GM12878 (cell line): Measurements from ENCODE around the gene OR7C2. TPM values are rescaled to one million over a fixed set of nuclear protein-coding genes. Genes with fewer than 3 reads are reported as not detected.

ENCODE experiments used
- ATAC-seq: fragments of 200-7000 bp; cut with Tn5 transposase; 3 replicates; pipeline ENCODE4 v1.9.1; 2020; ENCODE audit warnings: mild to moderate bottlenecking, moderate library complexity
- BruUV-seq: library from RNA; stranded (reverse); fragments of 400-500 nt; replicated peaks from 2 replicates; lab custom pipeline; 2021; lab: Mats Ljungman, UMichigan
- CTCF ChIA-PET: fragments of 300-600 bp; sonication (Branson Sonifier 250); formaldehyde crosslinking; extraction: SDS; loops from one replicate; lab custom pipeline; 2021; ENCODE audit warnings: inconsistent platforms; lab: Yijun Ruan, JAX
- POLR2A ChIA-PET: fragments of 350-600 bp; formaldehyde crosslinking; extraction: SDS; loops from one replicate; lab custom pipeline; 2021; ENCODE audit warnings: inconsistent platforms; lab: Charles Lee
- RAD21 ChIA-PET: fragments of 300-600 bp; sonication (Branson Sonifier 250); formaldehyde crosslinking; loops from one replicate; lab custom pipeline; 2023; ENCODE audit warnings: antibody characterized with exemption; ENCODE audit not compliant: unreplicated experiment; lab: Charles Lee
- SMC1A ChIA-PET: fragments of 300-600 bp; sonication (Branson Sonifier 250); formaldehyde crosslinking; loops from one replicate; lab custom pipeline; 2023; ENCODE audit not compliant: unreplicated experiment, uncharacterized antibody; lab: Charles Lee
- DNase-seq: peaks from one replicate; pipeline ENCODE4 v3.0.0-alpha.2; 2011; ENCODE audit warnings: low read depth, low spot score
- FAIRE-seq: peaks from 3 replicates; lab custom pipeline; 2011; peaks lifted over from hg19 to GRCh38; lab: Jason Lieb, UNC
- H2AFZ ChIP-seq: 2 replicates; pipeline ENCODE4 v1.6.0; 2011; ENCODE audit warnings: low read depth, low read length, control low read depth; ENCODE audit not compliant: control insufficient read depth
- H3K27ac ChIP-seq: 2 replicates; pipeline ENCODE4 v1.5.1; 2011; ENCODE audit warnings: control low read depth; ENCODE audit not compliant: control insufficient read depth, insufficient read depth
- H3K27me3 ChIP-seq, 2 experiments: replicated peaks in 1 of 2; 2 replicates each; pipeline versions ENCODE4 v1.6.0 to v1.6.1; 2011; ENCODE audit warnings: low read length in 1 of 2; ENCODE audit not compliant: control insufficient read depth in 2 of 2, insufficient read depth in 2 of 2
- H3K36me3 ChIP-seq, 2 experiments: 2 replicates each; pipeline ENCODE4 v1.5.1; 2011; ENCODE audit warnings: low read length in 1 of 2; ENCODE audit not compliant: control insufficient read depth in 2 of 2, insufficient read depth in 2 of 2
- H3K4me1 ChIP-seq: 2 replicates; pipeline ENCODE4 v1.6.1; 2011; ENCODE audit warnings: mild to moderate bottlenecking, low read length, moderate library complexity, mixed read lengths; ENCODE audit not compliant: control insufficient read depth, insufficient read depth
- H3K4me2 ChIP-seq: 2 replicates; pipeline ENCODE4 v1.6.0; 2011; ENCODE audit warnings: control low read depth; ENCODE audit not compliant: control insufficient read depth, insufficient read depth
- H3K4me3 ChIP-seq: fragments of 200-600 bp; sonication (generic); 2 replicates; pipeline ENCODE4 v1.5.1; 2016
- H3K79me2 ChIP-seq: 2 replicates; pipeline ENCODE4 v1.6.0; 2011; ENCODE audit warnings: low read length; ENCODE audit not compliant: control insufficient read depth, insufficient read depth
- H3K9ac ChIP-seq: 2 replicates; pipeline ENCODE4 v1.8.0; 2011; ENCODE audit warnings: low read length, control low read depth, mixed read lengths; ENCODE audit not compliant: control insufficient read depth, insufficient read depth
- H3K9me3 ChIP-seq: replicated peaks from 3 replicates; pipeline ENCODE4 v1.5.1; 2011; ENCODE audit warnings: mild to moderate bottlenecking, low read length; ENCODE audit not compliant: control insufficient read depth, insufficient read depth
- H4K20me1 ChIP-seq: 2 replicates; pipeline ENCODE4 v1.6.0; 2011; ENCODE audit not compliant: control insufficient read depth, insufficient read depth
- BCLAF1 ChIP-seq: fragments of 450-650 bp; IDR thresholded peaks from 2 replicates; pipeline ENCODE4 v1.6.1; 2017; ENCODE audit warnings: antibody characterized with exemption, mild to moderate bottlenecking, moderate library complexity
- CUX1 ChIP-seq: IDR thresholded peaks from 2 replicates; pipeline ENCODE4 v1.6.1; 2012; ENCODE audit warnings: improper control_type of control experiment, low read depth, low read length; ENCODE audit not compliant: insufficient replicate concordance
- HDAC2 ChIP-seq: fragments of 200-600 bp; sonication (generic); IDR thresholded peaks from 2 replicates; pipeline ENCODE4 v1.6.1; 2017
- HDAC6 ChIP-seq: fragments of 200-600 bp; sonication (generic); IDR thresholded peaks from one replicate; pipeline ENCODE4 v1.8.0; 2017; ENCODE audit warnings: antibody characterized with exemption; ENCODE audit not compliant: unreplicated experiment
- LARP7 ChIP-seq: fragments of 450-650 bp; IDR thresholded peaks from 2 replicates; pipeline ENCODE4 v1.6.1; 2017; ENCODE audit warnings: mild to moderate bottlenecking
- MEF2A ChIP-seq: IDR thresholded peaks from 2 replicates; pipeline ENCODE4 v1.6.1; 2011; ENCODE audit warnings: low read depth, mild to moderate bottlenecking, low read length, moderate library complexity; ENCODE audit not compliant: insufficient read depth
- NRF1 ChIP-seq: conservative IDR thresholded peaks from 2 replicates; pipeline ENCODE4 v1.6.1; 2011; ENCODE audit warnings: mild to moderate bottlenecking, low read depth, low read length, improper control_type of control experiment
- RB1 ChIP-seq: fragments of 450-650 bp; formaldehyde crosslinking; IDR thresholded peaks from 2 replicates; pipeline ENCODE4 v1.6.1; 2017; ENCODE audit warnings: mild to moderate bottlenecking, borderline replicate concordance
- STAT3 ChIP-seq: IDR thresholded peaks from 2 replicates; pipeline ENCODE4 v1.6.1; 2011; ENCODE audit warnings: low read depth, low read length, improper control_type of control experiment
- USF2 ChIP-seq: IDR thresholded peaks from 2 replicates; pipeline ENCODE4 v1.6.1; 2011; ENCODE audit warnings: low read depth, low read length, improper control_type of control experiment, borderline replicate concordance
- ZNF24 ChIP-seq: fragments of 450-650 bp; IDR thresholded peaks from 2 replicates; pipeline ENCODE4 v1.6.1; 2017; ENCODE audit warnings: antibody characterized with exemption, mild to moderate bottlenecking
- ZNF622 ChIP-seq: fragments of 450-650 bp; IDR thresholded peaks from 2 replicates; pipeline ENCODE4 v1.6.1; 2017; ENCODE audit warnings: mild to moderate bottlenecking, inconsistent platforms
- WGBS: methylation state at CpG from one replicate; pipeline ENCODE4 v1.1.6; 2016; ENCODE audit warnings: low lambda C conversion rate; ENCODE audit not compliant: insufficient replicate concordance, insufficient coverage; ENCODE audit errors: missing lambda C conversion rate; 5-methylcytosine and 5-hydroxymethylcytosine counted together
- in situ Hi-C: fragments of 300-500 bp; cut with MboI; formaldehyde crosslinking; loops from 9 replicates; pipeline ENCODE4 v1.14.3; 2018; ENCODE audit warnings: mixed read lengths
- intact Hi-C: fragments of 100-400 bp; cut with micrococcal nuclease; formaldehyde crosslinking; loops from one replicate; pipeline ENCODE4 v1.14.2; 2022; ENCODE audit not compliant: unreplicated experiment
- polyA plus RNA-seq, 11 experiments: library from polyadenylated mRNA; depleted of rRNA in 4 of 11; unstranded in 6 of 11; stranded (reverse) in 5 of 11; fragments of >200 nt; fragmentation: Nextera tagmentation in 4 of 11; fragmentation: Illumina TruSeq in 1 of 11; extraction: Ambion mirVana in 4 of 11; extraction: Trizol in 1 of 11; gene quantifications; 1 replicate in 1 of 11; 2 replicates in 10 of 11; pipeline versions ENCODE4 v1.2.1 to v1.2.3, GENCODE V29; 2011 to 2016; ENCODE audit warnings: inconsistent platforms in 2 of 11, missing spikeins in 2 of 11, low read depth in 1 of 11
- total RNA-seq, 4 experiments: library from RNA; depleted of rRNA in 3 of 4; stranded (reverse); fragments of >200 nt in 3 of 4; fragmentation: Illumina TruSeq in 1 of 4; extraction: Trizol in 1 of 4; gene quantifications; 2 replicates each; pipeline versions ENCODE4 v1.2.1 to v1.2.3, GENCODE V29; 2013 to 2021
- TF ChIP-seq, protein P1 (sequence below): IDR thresholded peaks from 2 replicates; pipeline ENCODE4 v1.6.1; 2011; ENCODE audit warnings: borderline replicate concordance, low read depth, mild to moderate bottlenecking, moderate library complexity, low read length; ENCODE audit not compliant: insufficient read depth, poor library complexity, severe bottlenecking

OR7C2 gene
- total and polyA plus RNA-seq, 10 of the 15 experiments (the other 5 are each of a cell fraction or from before 2014, with no cell fraction given): not detected

DNA sequence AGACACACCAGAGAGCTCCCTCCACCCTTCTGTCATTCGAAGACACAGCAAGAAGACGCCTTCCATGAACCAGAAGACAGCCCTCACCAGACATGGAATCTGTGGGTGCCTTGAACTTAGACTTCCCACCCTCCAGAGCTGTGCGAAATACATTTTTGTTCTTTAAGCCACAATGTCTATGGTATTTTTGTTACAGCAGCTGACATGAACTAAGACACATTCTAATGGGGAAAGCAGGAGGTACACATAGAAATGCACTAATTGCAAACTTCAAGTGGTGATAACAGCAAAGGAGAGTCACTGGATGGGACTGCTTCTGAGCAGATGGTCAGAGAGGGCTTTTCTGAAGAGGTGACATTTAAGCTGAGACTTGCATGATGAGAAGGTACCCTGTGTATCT lies 16.2 kb downstream of the OR7C2 start:
- FAIRE-seq (no peak), ATAC-seq (no peak), DNase-seq (no peak)
- H3K9ac ChIP-seq: no peak overlapping the region
- no peak overlapping the region for H2AFZ ChIP-seq
- H3K27ac ChIP-seq: no peak overlapping the region
- ChIA-PET CTCF (no interaction called here), POLR2A (no interaction called here), SMC1A (interaction anchor here (0.6 kb wide), 1 partner anchor 305 kb away, joined by 3 read pairs; no protein-coding TSS in a partner anchor), RAD21 (no interaction called here)
- BruUV-seq: no TSS peak
- no peaks in the 10 kb centered on the region for H3K4me1 ChIP-seq
- in situ Hi-C loops (no loop called here), intact Hi-C loops (no loop called here)
- H4K20me1 ChIP-seq: no peaks in the 10 kb centered on the region
- H3K36me3 ChIP-seq: no peaks in the 10 kb centered on the region
- no peak overlapping the region for H3K4me2 ChIP-seq
- no peak overlapping the region for H3K4me3 ChIP-seq
- H3K79me2 ChIP-seq: no peaks in the 10 kb centered on the region
- H3K27me3 ChIP-seq: no peaks in the 10 kb centered on the region
- 29% methylated on average over 3 of the region's 3 CpGs for WGBS
- H3K9me3 ChIP-seq: peaks cover 2% of the 10 kb centered on the region; the same call in 2 of the 3 replicates
- TF ChIP-seq STAT3: no peak
- no peak for TF ChIP-seq HDAC6
- no peak for TF ChIP-seq BCLAF1
- no peak for TF ChIP-seq LARP7
- TF ChIP-seq, protein P1, sequence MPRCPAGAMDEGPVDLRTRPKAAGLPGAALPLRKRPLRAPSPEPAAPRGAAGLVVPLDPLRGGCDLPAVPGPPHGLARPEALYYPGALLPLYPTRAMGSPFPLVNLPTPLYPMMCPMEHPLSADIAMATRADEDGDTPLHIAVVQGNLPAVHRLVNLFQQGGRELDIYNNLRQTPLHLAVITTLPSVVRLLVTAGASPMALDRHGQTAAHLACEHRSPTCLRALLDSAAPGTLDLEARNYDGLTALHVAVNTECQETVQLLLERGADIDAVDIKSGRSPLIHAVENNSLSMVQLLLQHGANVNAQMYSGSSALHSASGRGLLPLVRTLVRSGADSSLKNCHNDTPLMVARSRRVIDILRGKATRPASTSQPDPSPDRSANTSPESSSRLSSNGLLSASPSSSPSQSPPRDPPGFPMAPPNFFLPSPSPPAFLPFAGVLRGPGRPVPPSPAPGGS: no peak
- TF ChIP-seq NRF1: no peak
- TF ChIP-seq USF2: no peak
- no peak for TF ChIP-seq CUX1
- no peak for TF ChIP-seq ZNF24
- TF ChIP-seq ZNF622: no peak
- TF ChIP-seq HDAC2: no peak
- no peak for TF ChIP-seq MEF2A
- TF ChIP-seq RB1: no peak
